Measurements from ENCODE around the gene DAGLA.

GRCh38 chr11:61785837-61786402 is 105.7 kb downstream of the DAGLA start:
- TF ChIP-seq CTCF (IDR thresholded peaks at IDR 0.05) (no peak), EP300 (IDR thresholded peaks at IDR 0.05) (no peak), POLR2A (IDR thresholded peaks at IDR 0.05) (no peak), POLR2AphosphoS5 (IDR thresholded peaks at IDR 0.05) (no peak)
